ENCODE data around the gene TTLL12. TPM values are rescaled to one million over a fixed set of nuclear protein-coding genes. Genes with fewer than 3 reads are reported as not detected.

The TTLL12 gene
- polyA plus RNA-seq, 2 of the 4 experiments (the other 2 are of a cell fraction): 8.6 to 18.7 TPM

- no peak overlapping the region for H3K4me3 ChIP-seq
- 84% methylated on average over 13 of the region's 15 CpGs for WGBS (ENCODE audit: missing lambda C conversion rate)
- ChIA-PET CTCF (no interaction called here), POLR2A (no interaction called here)
- no peaks in the 10 kb centered on the region for H3K9me3 ChIP-seq
- H3K27ac ChIP-seq: no peak overlapping the region
- FAIRE-seq: no peak
- H3K4me1 ChIP-seq: no peaks in the 10 kb centered on the region
- no peak for ATAC-seq
- TF ChIP-seq, protein P1, sequence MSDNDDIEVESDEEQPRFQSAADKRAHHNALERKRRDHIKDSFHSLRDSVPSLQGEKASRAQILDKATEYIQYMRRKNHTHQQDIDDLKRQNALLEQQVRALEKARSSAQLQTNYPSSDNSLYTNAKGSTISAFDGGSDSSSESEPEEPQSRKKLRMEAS (IDR thresholded peaks at IDR 0.05): no peak
- no peak for TF ChIP-seq GATA3 (IDR thresholded peaks at IDR 0.05; ENCODE audit: borderline replicate concordance)
- no peak for TF ChIP-seq BCL3 (IDR thresholded peaks at IDR 0.05)
- TF ChIP-seq ZC3H11A (IDR thresholded peaks at IDR 0.05): no peak
- no peak for TF ChIP-seq REST (IDR thresholded peaks at IDR 0.05)
- no peak for TF ChIP-seq EHMT2 (IDR thresholded peaks at IDR 0.05; ENCODE audit: low read depth)
- no peak for TF ChIP-seq BHLHE40 (IDR thresholded peaks at IDR 0.05; ENCODE audit: low read depth, low read length)
- TF ChIP-seq, protein P2, sequence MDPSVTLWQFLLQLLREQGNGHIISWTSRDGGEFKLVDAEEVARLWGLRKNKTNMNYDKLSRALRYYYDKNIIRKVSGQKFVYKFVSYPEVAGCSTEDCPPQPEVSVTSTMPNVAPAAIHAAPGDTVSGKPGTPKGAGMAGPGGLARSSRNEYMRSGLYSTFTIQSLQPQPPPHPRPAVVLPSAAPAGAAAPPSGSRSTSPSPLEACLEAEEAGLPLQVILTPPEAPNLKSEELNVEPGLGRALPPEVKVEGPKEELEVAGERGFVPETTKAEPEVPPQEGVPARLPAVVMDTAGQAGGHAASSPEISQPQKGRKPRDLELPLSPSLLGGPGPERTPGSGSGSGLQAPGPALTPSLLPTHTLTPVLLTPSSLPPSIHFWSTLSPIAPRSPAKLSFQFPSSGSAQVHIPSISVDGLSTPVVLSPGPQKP (IDR thresholded peaks at IDR 0.05; ENCODE audit: low read depth, low read length): no peak
- TF ChIP-seq ZFP36 (IDR thresholded peaks at IDR 0.05; ENCODE audit: borderline replicate concordance, partially characterized antibody): no peak
- no peak for TF ChIP-seq MYC (IDR thresholded peaks at IDR 0.05; ENCODE audit: borderline replicate concordance, low read length)
- no peak for TF ChIP-seq CHD4 (IDR thresholded peaks at IDR 0.05; ENCODE audit: borderline replicate concordance)
- TF ChIP-seq NPAS2 (CRISPR knock-in tag; IDR thresholded peaks at IDR 0.05; ENCODE audit: borderline replicate concordance): no peak
- no peak for TF ChIP-seq HOXB5 (CRISPR knock-in tag; IDR thresholded peaks at IDR 0.05)
- no peak for TF ChIP-seq RARB (CRISPR knock-in tag; IDR thresholded peaks at IDR 0.05)
- TF ChIP-seq POLR2AphosphoS2 (conservative IDR thresholded peaks at IDR 0.05; ENCODE audit: low read length): no peak
- TF ChIP-seq PHF8 (IDR thresholded peaks at IDR 0.05; ENCODE audit: borderline replicate concordance, low read depth): no peak
- no peak for TF ChIP-seq CEBPB (IDR thresholded peaks at IDR 0.05)
- TF ChIP-seq ESRRA (IDR thresholded peaks at IDR 0.05; ENCODE audit: borderline replicate concordance, low read length): no peak
- TF ChIP-seq FOXS1 (CRISPR knock-in tag; IDR thresholded peaks at IDR 0.05): no peak
- TF ChIP-seq SMC3 (IDR thresholded peaks at IDR 0.05): no peak
- DNase-seq (ENCODE audit: low read depth in 1 of 2, low spot score in 1 of 2): no peak
- no peak overlapping the region for H3K4me2 ChIP-seq
Observed at GRCh38 chr22:43209523-43209890, 22.6 kb upstream of the TTLL12 start.

DNA sequence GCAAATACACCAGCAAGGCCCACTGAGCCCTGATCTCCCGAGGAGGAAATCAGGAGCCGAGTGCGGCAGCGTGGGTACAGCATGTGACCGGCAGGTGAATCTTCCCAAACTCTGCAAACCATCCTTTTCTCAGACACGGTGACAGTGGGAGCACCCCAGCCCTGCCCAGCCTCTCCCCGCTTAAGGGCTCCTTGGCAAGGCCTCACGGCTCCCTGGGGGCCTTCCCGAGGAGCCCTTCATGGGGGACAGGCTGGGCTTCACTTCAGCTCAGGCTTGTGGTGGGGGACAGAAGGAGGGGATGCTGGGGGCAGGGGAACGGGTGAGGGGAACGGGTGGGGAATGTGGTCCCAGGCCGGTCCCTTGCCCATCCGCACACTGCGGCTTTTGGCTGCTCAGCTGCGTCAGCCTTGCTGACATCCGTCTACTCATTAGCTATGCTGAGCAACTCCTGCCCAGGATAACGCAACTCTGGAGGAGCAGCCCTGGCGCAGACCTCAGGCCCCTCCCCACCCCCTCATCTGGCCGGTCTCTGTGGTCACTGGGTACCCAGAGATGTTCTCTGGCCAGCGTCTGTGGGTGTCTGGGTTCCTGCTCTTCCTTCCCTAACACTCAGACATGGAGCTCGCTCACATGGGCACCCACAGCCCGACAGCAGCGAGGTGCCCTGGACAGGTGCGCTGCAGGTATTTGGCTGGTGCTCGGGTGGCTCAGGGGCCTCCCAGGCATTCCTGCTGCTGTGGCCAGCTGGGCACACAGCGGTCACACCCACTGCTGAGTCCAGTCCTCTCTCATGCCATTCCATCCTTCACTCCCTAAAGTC lies 22.0 kb upstream of the TTLL12 start:
- Histone ChIP-seq H3K27ac (no peak overlapping the region), H3K4me1 (no peaks in the 10 kb centered on the region), H3K4me2 (no peak overlapping the region), H3K9me3 (no peaks in the 10 kb centered on the region), H3K4me3 (no peak overlapping the region)
- CTCF ChIA-PET: no interaction called here
- WGBS (ENCODE audit: missing lambda C conversion rate): 81% methylated on average over 10 of the region's 26 CpGs
- FAIRE-seq (no peak), DNase-seq (ENCODE audit: low read depth in 1 of 2, low spot score in 1 of 2) (no peak), ATAC-seq (no peak)
- TF ChIP-seq NR3C1 (IDR thresholded peaks at IDR 0.05): no peak
- no peak for TF ChIP-seq POLR2AphosphoS2 (conservative IDR thresholded peaks at IDR 0.05; ENCODE audit: low read length)
- TF ChIP-seq, protein P3, sequence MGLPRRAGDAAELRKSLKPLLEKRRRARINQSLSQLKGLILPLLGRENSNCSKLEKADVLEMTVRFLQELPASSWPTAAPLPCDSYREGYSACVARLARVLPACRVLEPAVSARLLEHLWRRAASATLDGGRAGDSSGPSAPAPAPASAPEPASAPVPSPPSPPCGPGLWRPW (IDR thresholded peaks at IDR 0.05): no peak
- no peak for TF ChIP-seq HDAC2 (IDR thresholded peaks at IDR 0.05)
- no peak for TF ChIP-seq EHMT2 (IDR thresholded peaks at IDR 0.05; ENCODE audit: low read depth)
- TF ChIP-seq, protein P2 (IDR thresholded peaks at IDR 0.05; ENCODE audit: low read depth, low read length): no peak
- TF ChIP-seq RNF2 (IDR thresholded peaks at IDR 0.05; ENCODE audit: borderline replicate concordance, low read depth): no peak
- POLR2A ChIA-PET: no interaction called here
